K562 (cell line): ENCODE data around the gene PLD6. TPM values are rescaled to one million over a fixed set of nuclear protein-coding genes. Genes with fewer than 3 reads are reported as not detected.

Experiments used
- ATAC-seq: fragments of 200-7000 bp; cut with Tn5 transposase; 3 replicates; pipeline ENCODE4 v1.9.1; 2020; ENCODE audit warnings: moderate library complexity
- BruUV-seq: library from RNA; stranded (reverse); fragments of 400-500 nt; replicated peaks from 2 replicates; lab custom pipeline; 2021; lab: Mats Ljungman, UMichigan
- CTCF ChIA-PET: fragments of 300-600 bp; formaldehyde crosslinking; extraction: SDS; loops from one replicate; lab custom pipeline; 2021; ENCODE audit warnings: low intra/inter-chr PET ratio; lab: Yijun Ruan, JAX
- POLR2A ChIA-PET: fragments of 300-600, 350-650 bp; sonication (Branson Sonifier 250); formaldehyde crosslinking; extraction: SDS; loops from one replicate; lab custom pipeline; 2021; ENCODE audit warnings: antibody characterized with exemption, inconsistent platforms; lab: Yijun Ruan, JAX
- DNase-seq, 4 experiments: peaks; one replicate each; pipeline versions ENCODE4 v3.0.0 to v3.0.0-alpha.2; 2011 to 2018; ENCODE audit warnings: low spot score in 3 of 4, mixed read lengths in 3 of 4; ENCODE audit errors: extremely low read depth in 1 of 4
- FAIRE-seq: peaks from 2 replicates; lab custom pipeline; 2011; peaks lifted over from hg19 to GRCh38; lab: Jason Lieb, UNC
- H2AFZ ChIP-seq: 2 replicates; pipeline ENCODE4 v1.6.0; 2011; ENCODE audit warnings: low read depth, low read length, control low read depth, inconsistent platforms
- H3K27ac ChIP-seq: fragments of 200-600 bp; 3 replicates; pipeline ENCODE4 v1.8.0; 2011; ENCODE audit warnings: low read depth, mild to moderate bottlenecking, control low read depth, inconsistent platforms, low read length, moderate library complexity, mixed read lengths; ENCODE audit errors: extremely low read depth
- H3K27me3 ChIP-seq, 2 experiments: fragments of 300-600 bp in 1 of 2; 2 replicates in 1 of 2; 3 replicates in 1 of 2; pipeline versions ENCODE4 v1.6.0 to v1.8.0; 2011; ENCODE audit warnings: inconsistent platforms in 2 of 2, low read length in 2 of 2, mild to moderate bottlenecking in 1 of 2, mixed read lengths in 1 of 2, moderate library complexity in 1 of 2; ENCODE audit not compliant: control insufficient read depth in 2 of 2, insufficient read depth in 2 of 2
- H3K36me3 ChIP-seq: fragments of 300-600 bp; 3 replicates; pipeline ENCODE4 v1.8.0; 2011; ENCODE audit warnings: mild to moderate bottlenecking, low read length, inconsistent platforms; ENCODE audit not compliant: control insufficient read depth, insufficient read depth
- H3K4me1 ChIP-seq, 2 experiments: fragments of 200-600 bp in 1 of 2; replicated peaks in 1 of 2; 2 replicates in 1 of 2; 3 replicates in 1 of 2; pipeline versions ENCODE4 v1.5.1 to v1.8.0; 2011; ENCODE audit warnings: inconsistent platforms in 2 of 2, low read length in 2 of 2, mild to moderate bottlenecking in 1 of 2, mixed read lengths in 1 of 2, moderate library complexity in 1 of 2; ENCODE audit not compliant: control insufficient read depth in 2 of 2, insufficient read depth in 2 of 2
- H3K4me2 ChIP-seq: 2 replicates; pipeline ENCODE4 v1.6.1; 2011; ENCODE audit warnings: low read length, control low read depth, inconsistent platforms, mixed read lengths; ENCODE audit not compliant: insufficient read depth
- H3K4me3 ChIP-seq: fragments of 200-600 bp; sonication (generic), shearing (Covaris generic); 2 replicates; pipeline ENCODE4 v1.5.1; 2016; ENCODE audit warnings: control low read depth, inconsistent platforms
- H3K79me2 ChIP-seq: fragments of 200-600 bp; 3 replicates; pipeline ENCODE4 v1.8.0; 2011; ENCODE audit warnings: low read length, inconsistent platforms; ENCODE audit not compliant: control insufficient read depth, insufficient read depth
- H3K9ac ChIP-seq, 2 experiments: 2 replicates each; pipeline versions ENCODE4 v1.6.0 to v1.6.1; 2011; ENCODE audit warnings: low read depth in 2 of 2, low read length in 2 of 2, control low read depth in 1 of 2, inconsistent platforms in 1 of 2, mild to moderate bottlenecking in 1 of 2, mixed read lengths in 1 of 2; ENCODE audit not compliant: insufficient read depth in 1 of 2
- H3K9me1 ChIP-seq: one replicate; pipeline ENCODE4 v1.6.0; 2011; ENCODE audit warnings: inconsistent platforms, mild to moderate bottlenecking, low read length, moderate library complexity; ENCODE audit not compliant: control insufficient read depth, insufficient read depth
- H3K9me3 ChIP-seq: replicated peaks from 2 replicates; pipeline ENCODE4 v1.5.1; 2011; ENCODE audit warnings: low read depth, low read length, inconsistent platforms; ENCODE audit not compliant: control insufficient read depth, insufficient read depth
- H4K20me1 ChIP-seq: replicated peaks from 2 replicates; pipeline ENCODE4 v1.6.1; 2011; ENCODE audit warnings: low read length, inconsistent platforms, mixed read lengths; ENCODE audit not compliant: control insufficient read depth, insufficient read depth
- ETS1 ChIP-seq: conservative IDR thresholded peaks from 2 replicates; pipeline ENCODE4 v1.6.1; 2011; ENCODE audit warnings: low read depth, mild to moderate bottlenecking, low read length; ENCODE audit not compliant: control insufficient read depth
- GTF2F1 ChIP-seq: IDR thresholded peaks from 2 replicates; pipeline ENCODE4 v1.6.1; 2011; ENCODE audit warnings: low read depth, low read length, improper control_type of control experiment
- HDAC1 ChIP-seq, 2 experiments: fragments of 450-650 bp; IDR thresholded peaks; 2 replicates each; pipeline ENCODE4 v1.6.1; 2016 to 2017; ENCODE audit warnings: inconsistent platforms in 1 of 2, mild to moderate bottlenecking in 1 of 2, moderate library complexity in 1 of 2
- HDGF ChIP-seq: fragments of 450-650 bp; IDR thresholded peaks from 2 replicates; pipeline ENCODE4 v1.6.1; 2016
- MAFF ChIP-seq: IDR thresholded peaks from 2 replicates; pipeline ENCODE4 v1.6.1; 2012; ENCODE audit warnings: low read length, improper control_type of control experiment
- TFAM ChIP-seq: fragments of 250-450 bp; sonication (Bioruptor Pico); conservative IDR thresholded peaks from 2 replicates; pipeline ENCODE4 v1.5.0; 2021; ENCODE audit warnings: mild to moderate bottlenecking, moderate library complexity
- ZNF76 ChIP-seq: fragments of 250-450 bp; sonication (Bioruptor Pico); IDR thresholded peaks from 2 replicates; pipeline ENCODE4 v1.4.0; 2020; ENCODE audit warnings: mild to moderate bottlenecking, moderate library complexity, borderline replicate concordance
- WGBS: fragments of 100-300 bp; shearing (Covaris generic); methylation state at CpG from one replicate; pipeline ENCODE4 v1.1.6; 2016; ENCODE audit warnings: low coverage, mixed read lengths; ENCODE audit not compliant: insufficient coverage; ENCODE audit errors: missing lambda C conversion rate; 5-methylcytosine and 5-hydroxymethylcytosine counted together
- in situ Hi-C: fragments of 300-500 bp; cut with MboI; formaldehyde crosslinking; loops from 4 replicates; pipeline ENCODE4 v1.15.0; 2018; ENCODE audit warnings: inconsistent platforms, mixed read lengths
- intact Hi-C: fragments of 100-400 bp; cut with micrococcal nuclease; formaldehyde crosslinking; loops from 2 replicates; pipeline ENCODE4 v1.14.2; 2022
- polyA plus RNA-seq, 8 experiments: library from polyadenylated mRNA; depleted of rRNA in 4 of 8; stranded (reverse) in 5 of 8; unstranded in 3 of 8; fragments of >200 nt; fragmentation: Nextera tagmentation in 2 of 8; fragmentation: Illumina TruSeq in 1 of 8; extraction: Ambion mirVana in 2 of 8; extraction: Trizol in 1 of 8; gene quantifications; 2 replicates each; pipeline versions ENCODE4 v1.2.1 to v1.2.3, GENCODE V29; 2011 to 2014; ENCODE audit warnings: inconsistent platforms in 1 of 8, missing spikeins in 1 of 8
- total RNA-seq, 7 experiments: library from RNA; depleted of rRNA in 6 of 7; stranded (reverse); fragments of >200 nt in 6 of 7; fragmentation: Illumina TruSeq in 2 of 7; extraction: Trizol in 2 of 7; gene quantifications; 2 replicates each; pipeline versions ENCODE4 v1.2.1 to v1.2.3, GENCODE V29; 2011 to 2021; ENCODE audit warnings: low replicate concordance in 1 of 7
- TF ChIP-seq, protein P1 (sequence below): fragments of 250-450 bp; sonication (Bioruptor Pico); IDR thresholded peaks from 2 replicates; pipeline ENCODE4 v1.5.0; 2021

Gene PLD6
- total and polyA plus RNA-seq, 9 of the 15 experiments (the other 6 are each of a cell fraction or from before 2014, with no cell fraction given), result 3.6 to 15.6 (median 10.0) TPM

DNA sequence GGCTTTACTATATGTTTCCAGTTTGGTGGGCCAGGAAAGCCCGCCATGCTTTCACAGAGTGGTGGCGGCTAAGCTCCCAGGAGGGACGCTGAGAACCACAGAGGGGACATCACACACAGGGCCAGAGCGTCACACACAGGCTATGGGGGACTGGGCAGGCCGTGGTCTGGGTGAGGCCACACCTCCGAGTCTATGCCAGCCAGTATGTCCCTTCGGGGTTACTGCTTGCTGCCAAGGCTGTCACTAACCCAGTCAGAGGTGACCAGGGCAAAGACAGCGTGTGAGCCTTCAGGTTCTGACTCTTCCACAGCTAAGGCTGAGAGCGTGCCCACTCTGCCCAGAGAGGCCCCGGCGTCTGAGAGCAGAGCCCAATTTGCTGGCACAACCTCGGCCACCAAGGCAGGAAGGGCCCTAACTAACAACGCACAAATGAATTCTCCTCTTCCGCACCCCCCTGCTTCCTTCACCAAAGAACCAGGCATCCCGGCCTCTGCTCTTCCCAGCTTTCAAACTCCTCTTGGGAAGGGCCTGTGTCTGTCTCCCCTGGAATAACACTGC, 2.9 kb downstream of the PLD6 start:
- Histone ChIP-seq H3K9me1 (no peaks in the 10 kb centered on the region), H4K20me1 (no peaks in the 10 kb centered on the region), H3K27me3 (no peaks in the 10 kb centered on the region), H3K4me1 (peaks cover 10 to 39% of the 10 kb centered on the region in 2 experiments; a peak in 4 of 5 replicates), H2AFZ (no peak overlapping the region), H3K4me2 (peak overlapping the region; percentile 84; the same call in 1 of the 2 replicates), H3K9ac (peak overlapping the region in 1 of 2 experiments; percentile 80; a peak in 2 of 4 replicates), H3K79me2 (peaks cover 47% of the 10 kb centered on the region), H3K4me3 (no peak overlapping the region), H3K9me3 (no peaks in the 10 kb centered on the region), H3K27ac (no peak overlapping the region), H3K36me3 (peaks cover 48% of the 10 kb centered on the region; the same call in 2 of the 3 replicates)
- DNase-seq (no peak), ATAC-seq (no peak), FAIRE-seq (no peak)
- TF ChIP-seq, protein P1, sequence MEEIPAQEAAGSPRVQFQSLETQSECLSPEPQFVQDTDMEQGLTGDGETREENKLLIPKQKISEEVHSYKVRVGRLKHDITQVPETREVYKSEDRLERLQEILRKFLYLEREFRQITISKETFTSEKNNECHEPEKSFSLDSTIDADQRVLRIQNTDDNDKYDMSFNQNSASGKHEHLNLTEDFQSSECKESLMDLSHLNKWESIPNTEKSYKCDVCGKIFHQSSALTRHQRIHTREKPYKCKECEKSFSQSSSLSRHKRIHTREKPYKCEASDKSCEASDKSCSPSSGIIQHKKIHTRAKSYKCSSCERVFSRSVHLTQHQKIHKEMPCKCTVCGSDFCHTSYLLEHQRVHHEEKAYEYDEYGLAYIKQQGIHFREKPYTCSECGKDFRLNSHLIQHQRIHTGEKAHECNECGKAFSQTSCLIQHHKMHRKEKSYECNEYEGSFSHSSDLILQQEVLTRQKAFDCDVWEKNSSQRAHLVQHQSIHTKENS, result no peak
- TF ChIP-seq HDAC1 (IDR thresholded peaks at IDR 0.05) (no peak), ZNF76 (CRISPR knock-in tag) (no peak), MAFF (no peak), TFAM (CRISPR knock-in tag) (no peak), GTF2F1 (no peak), ETS1 (no peak), HDGF (no peak)
- BruUV-seq, result no TSS peak
- CTCF ChIA-PET, result no interaction called here
- in situ Hi-C loops, result no loop called here
- POLR2A ChIA-PET, result no interaction called here
- intact Hi-C loops, result no loop called here
- WGBS, result 98% methylated on average over 8 of the region's 15 CpGs
